MG63 (cell line): ENCODE results near the gene CERS1. TPM values are rescaled to one million over a fixed set of nuclear protein-coding genes. Genes with fewer than 3 reads are reported as not detected.

Experiments
- total RNA-seq: library from RNA; depleted of rRNA; stranded (reverse); fragments of >200 nt; shearing (Covaris generic); gene quantifications from 2 replicates; pipeline ENCODE4 v1.2.3, GENCODE V29; 2014; ENCODE audit warnings: low replicate concordance; rRNA removed

CERS1 gene
- total RNA-seq, 1 experiment from 2014 or later: 9.9 TPM

Other genes starting within 250 kb of the CERS1 start
- gene CRTC1, start 212.5 kb downstream of the CERS1 start, total RNA-seq: 2.4 and 3.6 TPM in 2 replicates
- gene COMP, start 104.9 kb downstream of the CERS1 start, total RNA-seq: 0.30 and 0.66 TPM in 2 replicates
- gene UPF1, start 64.2 kb downstream of the CERS1 start, total RNA-seq: 66.0 and 80.2 TPM in 2 replicates
- gene COPE, start 23.2 kb upstream of the CERS1 start, total RNA-seq: 528 and 780 TPM in 2 replicates
- gene DDX49, start 23.6 kb upstream of the CERS1 start, total RNA-seq: 142 and 214 TPM in 2 replicates
- 137 and 145 TPM in 2 replicates for gene HOMER3, start 45.1 kb upstream of the CERS1 start, total RNA-seq
- 57.3 and 58.7 TPM in 2 replicates for gene SUGP2, start 137.4 kb upstream of the CERS1 start, total RNA-seq
- gene ARMC6, start 137.4 kb upstream of the CERS1 start, total RNA-seq: 219 and 267 TPM in 2 replicates
- 2.0 and 10.0 TPM in 2 replicates for gene SLC25A42, start 167.8 kb upstream of the CERS1 start, total RNA-seq
- gene TMEM161A, start 242.3 kb upstream of the CERS1 start, total RNA-seq: 33.2 and 64.3 TPM in 2 replicates